WERI-Rb-1 (cell line): ENCODE measurements around the gene NDUFA12.

Source experiments
- DNase-seq: peaks from one replicate; pipeline ENCODE4 v3.0.0-alpha.2; 2020
- H3K27ac ChIP-seq: fragments of 250-450 bp; sonication (Bioruptor Pico); 2 replicates; pipeline ENCODE4 v1.5.1; 2020; ENCODE audit warnings: mild to moderate bottlenecking, moderate library complexity
- H3K27me3 ChIP-seq: fragments of 250-450 bp; sonication (Bioruptor Pico); 2 replicates; pipeline ENCODE4 v1.5.1; 2021; ENCODE audit warnings: mild to moderate bottlenecking, low read depth, moderate library complexity; ENCODE audit not compliant: insufficient read depth, severe bottlenecking
- H3K36me3 ChIP-seq: fragments of 250-450 bp; sonication (Bioruptor Pico); 2 replicates; pipeline ENCODE4 v1.5.1; 2020; ENCODE audit warnings: mild to moderate bottlenecking, moderate library complexity
- H3K4me3 ChIP-seq: 2 replicates; pipeline ENCODE4 v1.5.1; 2011; ENCODE audit warnings: low read depth, mild to moderate bottlenecking, control low read depth, low read length
- H3K9me3 ChIP-seq: fragments of 250-450 bp; sonication (Bioruptor Pico); 2 replicates; pipeline ENCODE4 v1.5.1; 2021; ENCODE audit warnings: mild to moderate bottlenecking, moderate library complexity; ENCODE audit not compliant: severe bottlenecking
- TF ChIP-seq, protein P1 (sequence below): IDR thresholded peaks from 2 replicates; pipeline ENCODE4 v1.5.1; 2011; ENCODE audit warnings: low read depth, mild to moderate bottlenecking, control low read depth, inconsistent platforms, low read length

NDUFA12 gene

DNA sequence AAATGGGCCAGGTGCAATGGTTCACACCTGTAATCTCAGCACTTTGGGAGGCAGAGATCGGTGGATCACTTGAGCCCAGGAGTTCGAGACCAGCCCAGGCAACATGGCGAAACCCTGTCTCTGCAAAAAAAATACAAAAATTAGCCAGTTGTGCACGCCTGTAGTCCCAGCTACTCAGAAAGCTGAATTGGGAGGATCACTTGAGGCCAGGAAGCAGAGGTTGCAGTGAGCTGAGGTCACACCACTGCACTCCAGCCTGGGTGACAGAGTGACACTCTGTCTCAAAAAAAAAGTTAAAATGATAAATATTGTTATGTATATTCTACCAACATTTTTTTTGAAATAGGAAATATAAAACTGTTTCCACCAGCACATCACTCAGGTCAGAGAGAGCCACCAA is 64.9 kb downstream of the NDUFA12 start:
- Histone ChIP-seq H3K9me3 (no peaks in the 10 kb centered on the region), H3K4me3 (no peak overlapping the region), H3K36me3 (no peaks in the 10 kb centered on the region), H3K27me3 (no peaks in the 10 kb centered on the region), H3K27ac (no peak overlapping the region)
- TF ChIP-seq, protein P1, sequence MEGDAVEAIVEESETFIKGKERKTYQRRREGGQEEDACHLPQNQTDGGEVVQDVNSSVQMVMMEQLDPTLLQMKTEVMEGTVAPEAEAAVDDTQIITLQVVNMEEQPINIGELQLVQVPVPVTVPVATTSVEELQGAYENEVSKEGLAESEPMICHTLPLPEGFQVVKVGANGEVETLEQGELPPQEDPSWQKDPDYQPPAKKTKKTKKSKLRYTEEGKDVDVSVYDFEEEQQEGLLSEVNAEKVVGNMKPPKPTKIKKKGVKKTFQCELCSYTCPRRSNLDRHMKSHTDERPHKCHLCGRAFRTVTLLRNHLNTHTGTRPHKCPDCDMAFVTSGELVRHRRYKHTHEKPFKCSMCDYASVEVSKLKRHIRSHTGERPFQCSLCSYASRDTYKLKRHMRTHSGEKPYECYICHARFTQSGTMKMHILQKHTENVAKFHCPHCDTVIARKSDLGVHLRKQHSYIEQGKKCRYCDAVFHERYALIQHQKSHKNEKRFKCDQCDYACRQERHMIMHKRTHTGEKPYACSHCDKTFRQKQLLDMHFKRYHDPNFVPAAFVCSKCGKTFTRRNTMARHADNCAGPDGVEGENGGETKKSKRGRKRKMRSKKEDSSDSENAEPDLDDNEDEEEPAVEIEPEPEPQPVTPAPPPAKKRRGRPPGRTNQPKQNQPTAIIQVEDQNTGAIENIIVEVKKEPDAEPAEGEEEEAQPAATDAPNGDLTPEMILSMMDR = no peak
- no peak for DNase-seq

DNA sequence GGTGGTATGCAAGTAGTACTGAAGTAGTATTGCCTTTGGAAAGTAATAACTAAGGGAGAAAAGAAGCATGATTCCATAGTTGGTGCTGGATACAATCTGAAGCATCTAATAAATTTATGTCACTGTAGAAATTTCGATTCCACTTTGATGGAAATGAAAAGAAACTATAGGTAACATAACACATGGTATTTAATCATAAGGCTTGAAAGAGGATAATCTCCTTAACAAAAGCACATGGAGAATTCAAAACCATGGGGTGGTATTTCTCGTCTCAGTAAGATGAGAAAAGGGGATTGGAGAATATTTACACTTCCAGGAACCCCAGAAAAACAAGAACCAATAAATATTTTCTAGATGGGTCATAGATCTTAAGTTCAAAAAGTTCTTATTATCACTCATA is 72.7 kb downstream of the NDUFA12 start:
- H3K36me3 ChIP-seq = no peaks in the 10 kb centered on the region
- no peaks in the 10 kb centered on the region for H3K9me3 ChIP-seq
- TF ChIP-seq, protein P1 = no peak
- no peak for DNase-seq
- no peaks in the 10 kb centered on the region for H3K27me3 ChIP-seq
- no peak overlapping the region for H3K4me3 ChIP-seq
- H3K27ac ChIP-seq = no peak overlapping the region

DNA sequence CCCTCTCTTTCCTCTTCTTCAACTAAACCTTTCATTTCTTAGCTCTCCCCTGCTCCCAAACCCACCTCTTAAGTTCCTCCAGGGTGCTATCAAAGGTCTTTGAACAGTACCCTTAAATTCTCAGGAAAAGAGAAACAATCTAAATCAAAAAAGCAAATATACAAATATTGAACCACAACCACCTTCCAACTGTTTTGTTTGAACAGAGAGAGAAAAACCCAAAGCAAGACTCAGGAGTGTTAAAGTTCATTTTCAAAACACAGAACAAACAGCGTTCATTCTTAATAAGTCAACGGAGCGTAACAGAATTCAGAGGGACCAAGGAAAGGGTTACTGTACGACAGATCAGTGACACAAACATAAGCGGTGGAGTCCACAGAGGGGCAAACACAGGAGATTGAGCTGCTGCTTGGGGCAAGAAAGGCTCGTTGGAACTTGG is 73.3 kb downstream of the NDUFA12 start:
- H3K27ac ChIP-seq = no peak overlapping the region
- no peak for DNase-seq
- H3K9me3 ChIP-seq = no peaks in the 10 kb centered on the region
- no peak overlapping the region for H3K4me3 ChIP-seq
- no peaks in the 10 kb centered on the region for H3K36me3 ChIP-seq
- no peaks in the 10 kb centered on the region for H3K27me3 ChIP-seq
- TF ChIP-seq, protein P1 = no peak

DNA sequence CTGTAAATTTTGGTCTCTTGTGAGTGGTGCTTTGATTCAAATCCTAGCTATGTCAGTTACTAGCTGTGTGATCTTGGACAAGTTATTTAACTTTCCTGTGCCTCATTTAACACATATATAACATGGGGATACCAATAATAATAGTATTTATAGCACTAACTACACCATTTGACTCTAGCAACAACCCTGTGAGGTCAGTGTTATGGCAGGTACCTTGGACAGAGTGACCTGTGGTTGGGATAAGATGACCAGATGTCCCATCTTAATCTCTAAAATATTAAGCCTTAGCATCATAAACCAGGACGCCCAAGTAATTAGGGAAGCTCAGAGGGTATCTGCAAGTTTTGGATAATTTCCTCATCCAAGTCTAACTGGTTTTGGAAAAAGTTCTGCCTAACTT is 73.7 kb downstream of the NDUFA12 start:
- no peak overlapping the region for H3K4me3 ChIP-seq
- no peak for DNase-seq
- H3K27ac ChIP-seq = no peak overlapping the region
- TF ChIP-seq, protein P1 = no peak
- no peaks in the 10 kb centered on the region for H3K27me3 ChIP-seq
- no peaks in the 10 kb centered on the region for H3K36me3 ChIP-seq
- no peaks in the 10 kb centered on the region for H3K9me3 ChIP-seq

DNA sequence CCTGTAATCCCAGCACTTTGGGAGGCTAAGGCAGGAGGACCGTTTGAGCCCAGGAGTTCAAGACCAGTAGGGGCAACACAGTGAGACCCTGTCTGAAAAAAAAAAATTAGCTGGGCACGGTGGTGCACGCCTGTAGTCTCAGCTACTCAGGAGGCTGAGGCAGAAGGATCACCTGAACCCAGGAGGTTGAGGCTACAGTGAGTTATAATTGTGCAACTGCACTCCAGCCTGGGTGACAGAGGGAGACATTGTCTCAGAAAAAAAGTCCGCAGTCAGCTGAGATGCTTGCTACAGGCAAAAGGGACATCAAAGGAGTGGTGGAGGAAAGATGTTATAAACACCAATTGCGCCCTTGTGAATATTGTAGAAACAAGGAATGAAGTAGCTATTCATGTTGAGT is 77.8 kb downstream of the NDUFA12 start:
- DNase-seq = no peak
- H3K36me3 ChIP-seq = no peaks in the 10 kb centered on the region
- H3K4me3 ChIP-seq = no peak overlapping the region
- H3K9me3 ChIP-seq = no peaks in the 10 kb centered on the region
- H3K27ac ChIP-seq = no peak overlapping the region
- no peaks in the 10 kb centered on the region for H3K27me3 ChIP-seq
- TF ChIP-seq, protein P1 = no peak

DNA sequence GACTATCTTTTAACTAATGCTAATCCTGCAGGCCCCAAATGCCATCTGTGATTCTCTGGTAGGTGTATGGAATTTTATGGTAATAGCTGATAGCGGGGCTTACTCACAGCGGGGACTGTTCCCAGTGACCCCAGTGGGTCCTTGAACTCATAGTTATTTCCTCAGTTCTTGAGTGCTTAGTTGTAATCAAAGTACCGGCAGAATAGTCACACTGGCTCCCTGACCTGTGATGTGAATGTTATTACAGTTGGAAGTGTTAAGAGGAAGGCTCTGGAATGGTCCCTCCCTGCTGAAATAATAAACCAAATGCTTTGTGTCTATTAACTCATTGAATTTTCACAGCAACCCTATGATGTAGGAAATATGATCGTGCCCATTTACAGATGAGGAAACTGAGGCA is 78.3 kb downstream of the NDUFA12 start:
- no peaks in the 10 kb centered on the region for H3K9me3 ChIP-seq
- no peaks in the 10 kb centered on the region for H3K27me3 ChIP-seq
- no peak for DNase-seq
- TF ChIP-seq, protein P1 = no peak
- no peak overlapping the region for H3K4me3 ChIP-seq
- H3K36me3 ChIP-seq = no peaks in the 10 kb centered on the region
- H3K27ac ChIP-seq = no peak overlapping the region
